WERI-Rb-1 (cell line): ENCODE measurements around the gene CUX1.

Experiments used
- DNase-seq: peaks from one replicate; pipeline ENCODE4 v3.0.0-alpha.2; 2020
- H3K27ac ChIP-seq: fragments of 250-450 bp; sonication (Bioruptor Pico); 2 replicates; pipeline ENCODE4 v1.5.1; 2020; ENCODE audit warnings: mild to moderate bottlenecking, moderate library complexity
- H3K27me3 ChIP-seq: fragments of 250-450 bp; sonication (Bioruptor Pico); 2 replicates; pipeline ENCODE4 v1.5.1; 2021; ENCODE audit warnings: mild to moderate bottlenecking, low read depth, moderate library complexity; ENCODE audit not compliant: insufficient read depth, severe bottlenecking
- H3K36me3 ChIP-seq: fragments of 250-450 bp; sonication (Bioruptor Pico); 2 replicates; pipeline ENCODE4 v1.5.1; 2020; ENCODE audit warnings: mild to moderate bottlenecking, moderate library complexity
- H3K4me3 ChIP-seq: 2 replicates; pipeline ENCODE4 v1.5.1; 2011; ENCODE audit warnings: low read depth, mild to moderate bottlenecking, control low read depth, low read length
- H3K9me3 ChIP-seq: fragments of 250-450 bp; sonication (Bioruptor Pico); 2 replicates; pipeline ENCODE4 v1.5.1; 2021; ENCODE audit warnings: mild to moderate bottlenecking, moderate library complexity; ENCODE audit not compliant: severe bottlenecking
- TF ChIP-seq, protein P1 (sequence below): IDR thresholded peaks from 2 replicates; pipeline ENCODE4 v1.5.1; 2011; ENCODE audit warnings: low read depth, mild to moderate bottlenecking, control low read depth, inconsistent platforms, low read length

The CUX1 gene

DNA sequence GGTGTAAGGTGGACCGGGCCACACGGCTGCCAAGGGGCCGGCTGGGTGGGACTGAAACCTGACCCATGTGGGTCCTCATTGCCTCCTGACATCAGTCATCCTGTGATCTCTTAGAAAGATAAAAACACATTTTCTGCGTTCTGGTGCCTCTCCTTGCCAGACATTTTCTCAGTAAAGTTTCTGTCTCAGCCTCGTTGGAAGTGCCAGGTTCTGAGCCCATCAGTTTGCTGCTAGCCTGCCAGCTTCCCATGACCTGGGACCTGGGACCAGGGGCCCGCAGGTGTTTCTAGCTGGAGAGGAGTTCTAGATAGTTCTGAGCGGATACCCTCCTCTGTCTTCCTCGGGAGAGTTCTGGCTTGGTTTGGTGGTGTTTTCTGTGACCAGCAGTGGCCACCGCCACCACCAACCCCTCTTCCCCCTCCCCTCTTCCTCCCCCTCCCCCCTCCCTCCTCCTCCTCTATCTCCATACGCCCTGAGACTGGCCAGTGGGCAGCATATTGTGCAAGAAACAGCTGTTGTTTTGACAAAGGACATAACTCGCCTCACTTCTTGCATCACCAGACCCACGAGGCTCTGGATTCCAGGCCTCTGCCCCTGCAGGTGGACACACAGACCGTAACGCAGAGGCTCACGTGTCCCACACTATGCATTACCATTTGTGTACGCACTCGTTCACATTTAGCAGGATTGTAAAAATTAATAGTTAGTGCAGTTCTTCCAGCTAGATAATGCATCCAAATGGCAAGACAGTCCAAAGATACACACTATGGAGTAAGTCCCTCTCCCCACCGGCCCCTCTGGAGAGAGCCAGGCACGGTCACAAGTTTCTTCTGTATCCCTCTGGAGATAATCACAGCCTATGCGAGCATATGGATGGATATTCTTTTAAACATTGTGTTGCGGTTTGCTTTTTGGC lies 94.6 kb downstream of the CUX1 start:
- Histone ChIP-seq H3K27me3 (no peaks in the 10 kb centered on the region), H3K27ac (no peak overlapping the region), H3K36me3 (peaks cover 7% of the 10 kb centered on the region), H3K9me3 (no peaks in the 10 kb centered on the region), H3K4me3 (no peak overlapping the region)
- DNase-seq: no peak
- TF ChIP-seq, protein P1, sequence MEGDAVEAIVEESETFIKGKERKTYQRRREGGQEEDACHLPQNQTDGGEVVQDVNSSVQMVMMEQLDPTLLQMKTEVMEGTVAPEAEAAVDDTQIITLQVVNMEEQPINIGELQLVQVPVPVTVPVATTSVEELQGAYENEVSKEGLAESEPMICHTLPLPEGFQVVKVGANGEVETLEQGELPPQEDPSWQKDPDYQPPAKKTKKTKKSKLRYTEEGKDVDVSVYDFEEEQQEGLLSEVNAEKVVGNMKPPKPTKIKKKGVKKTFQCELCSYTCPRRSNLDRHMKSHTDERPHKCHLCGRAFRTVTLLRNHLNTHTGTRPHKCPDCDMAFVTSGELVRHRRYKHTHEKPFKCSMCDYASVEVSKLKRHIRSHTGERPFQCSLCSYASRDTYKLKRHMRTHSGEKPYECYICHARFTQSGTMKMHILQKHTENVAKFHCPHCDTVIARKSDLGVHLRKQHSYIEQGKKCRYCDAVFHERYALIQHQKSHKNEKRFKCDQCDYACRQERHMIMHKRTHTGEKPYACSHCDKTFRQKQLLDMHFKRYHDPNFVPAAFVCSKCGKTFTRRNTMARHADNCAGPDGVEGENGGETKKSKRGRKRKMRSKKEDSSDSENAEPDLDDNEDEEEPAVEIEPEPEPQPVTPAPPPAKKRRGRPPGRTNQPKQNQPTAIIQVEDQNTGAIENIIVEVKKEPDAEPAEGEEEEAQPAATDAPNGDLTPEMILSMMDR: no peak

DNA sequence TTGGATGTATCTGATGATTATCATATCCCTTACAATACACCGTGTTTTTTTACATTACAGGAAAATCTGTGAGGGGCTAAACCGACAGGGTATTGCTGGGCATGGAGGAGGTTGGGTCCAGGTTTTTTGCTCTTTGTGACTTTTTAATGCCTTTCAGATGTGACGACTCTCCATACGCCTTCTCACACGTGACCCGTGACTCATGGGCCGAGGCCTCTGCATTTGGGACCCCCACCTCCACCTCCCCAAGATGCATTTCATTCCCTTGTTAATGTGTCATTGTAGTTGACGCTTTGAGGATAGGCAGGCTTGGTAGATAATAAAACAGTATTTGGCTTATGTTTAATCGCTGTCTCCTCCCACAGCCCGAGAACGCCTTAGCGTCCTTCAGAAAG lies 95.3 kb downstream of the CUX1 start:
- no peak for DNase-seq
- no peak overlapping the region for H3K27ac ChIP-seq

DNA sequence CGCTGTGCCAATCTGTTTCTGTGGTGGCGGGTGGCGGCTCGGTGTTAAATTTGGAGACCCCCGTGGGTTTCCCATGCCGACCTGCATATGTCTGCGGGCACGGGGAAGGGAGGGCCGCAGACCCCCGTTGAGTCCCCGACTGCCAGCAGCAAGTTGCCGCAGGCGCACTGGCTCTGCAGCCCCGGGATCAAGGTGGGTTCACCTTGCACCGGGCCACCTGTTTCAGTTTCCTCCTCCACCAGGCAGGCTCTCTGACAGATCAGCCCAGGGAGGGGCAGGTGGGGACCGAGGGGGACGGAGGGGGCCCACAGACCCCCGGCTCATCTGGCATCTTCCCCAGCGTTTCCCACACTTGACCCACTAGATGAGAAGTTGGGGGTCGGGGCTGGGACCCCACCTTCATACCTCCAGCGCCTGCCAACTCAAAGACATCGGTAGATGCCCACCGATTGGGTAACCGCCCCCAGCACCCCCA lies 95.9 kb downstream of the CUX1 start:
- TF ChIP-seq, protein P1: no peak
- H3K27ac ChIP-seq: no peak overlapping the region

More for the DNA sequence above, 95.3 kb downstream of the CUX1 start:
- H3K9me3 ChIP-seq: no peaks in the 10 kb centered on the region
- no peaks in the 10 kb centered on the region for H3K27me3 ChIP-seq
- TF ChIP-seq, protein P1: no peak
- no peak overlapping the region for H3K4me3 ChIP-seq
- H3K36me3 ChIP-seq: peaks cover 11% of the 10 kb centered on the region

DNA sequence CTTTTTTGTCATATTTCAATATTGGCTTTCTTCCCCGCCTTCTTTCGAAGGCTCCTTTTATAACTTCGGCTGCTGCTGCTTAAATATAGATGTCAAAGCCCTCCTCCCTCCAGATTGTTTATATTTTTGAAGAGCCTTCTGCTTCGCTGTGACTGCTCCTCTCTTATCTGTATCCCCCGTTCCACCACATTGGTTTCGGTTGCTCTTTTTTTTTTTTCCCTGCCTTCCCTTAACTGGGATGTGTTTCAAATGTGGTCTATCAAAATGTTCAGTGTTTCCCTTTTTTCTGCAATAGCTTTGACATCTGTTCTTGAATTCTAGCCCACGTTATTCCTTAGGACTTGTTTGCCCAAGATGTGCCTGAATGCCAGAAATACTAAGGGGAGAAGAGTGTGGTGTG lies 96.4 kb downstream of the CUX1 start:
- TF ChIP-seq, protein P1: no peak
- Histone ChIP-seq H3K27ac (no peak overlapping the region), H3K27me3 (no peaks in the 10 kb centered on the region), H3K36me3 (peaks cover 16% of the 10 kb centered on the region), H3K9me3 (no peaks in the 10 kb centered on the region), H3K4me3 (no peak overlapping the region)
- DNase-seq: no peak

More for the DNA sequence above, 95.9 kb downstream of the CUX1 start:
- Histone ChIP-seq H3K9me3 (no peaks in the 10 kb centered on the region), H3K27me3 (no peaks in the 10 kb centered on the region), H3K36me3 (peaks cover 14% of the 10 kb centered on the region), H3K4me3 (no peak overlapping the region)
- no peak for DNase-seq

DNA sequence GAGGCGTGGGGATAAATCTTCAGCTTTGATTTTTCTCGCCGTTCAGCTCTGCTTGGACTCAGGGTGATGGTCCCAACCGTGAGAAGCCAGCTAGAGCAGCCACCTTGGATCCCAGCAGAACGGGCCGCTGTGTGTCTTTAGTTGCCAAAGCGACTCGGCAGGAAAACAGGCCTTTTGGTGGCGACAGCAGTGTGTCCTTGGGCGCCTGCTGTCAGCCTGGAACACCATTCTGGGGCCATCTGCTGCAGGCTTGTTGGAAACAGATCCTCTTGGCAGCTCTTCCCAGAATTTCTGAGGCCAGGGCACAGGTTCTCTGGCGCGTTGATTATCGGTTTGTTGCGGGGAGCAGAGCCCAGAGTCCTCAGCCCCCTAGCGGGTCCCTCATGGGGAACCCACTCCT lies 97.6 kb downstream of the CUX1 start:
- H3K36me3 ChIP-seq: peaks cover 19% of the 10 kb centered on the region
- H3K27ac ChIP-seq: no peak overlapping the region
- DNase-seq: peak; percentile 28
- no peaks in the 10 kb centered on the region for H3K9me3 ChIP-seq
- no peaks in the 10 kb centered on the region for H3K27me3 ChIP-seq
- TF ChIP-seq, protein P1: no peak
- no peak overlapping the region for H3K4me3 ChIP-seq
